ENCODE measurements around the gene BAIAP3.

- no peak for TF ChIP-seq POLR2A (IDR thresholded peaks at IDR 0.05)
- TF ChIP-seq CTCF (IDR thresholded peaks at IDR 0.05), result no peak
Measured at GRCh38 chr16:1345651-1346421, 12.4 kb downstream of the BAIAP3 start.

Data from right lobe of liver (tissue), 4 donors.